D721Med (cell line): ENCODE results near the gene CHCHD1.
A peak's percentile ranks its signal among the peaks of the same experiment; 100 is the strongest.

Source experiments
- DNase-seq: peaks from one replicate; pipeline ENCODE4 v3.0.0; 2011; ENCODE audit warnings: low spot score; ENCODE audit not compliant: insufficient read length
- FAIRE-seq: peaks from 2 replicates; lab custom pipeline; 2011; peaks lifted over from hg19 to GRCh38; lab: Jason Lieb, UNC
- CTCF ChIP-seq: IDR thresholded peaks from 2 replicates; pipeline ENCODE4 v1.5.1; 2012; ENCODE audit warnings: mild to moderate bottlenecking, control low read depth; ENCODE audit not compliant: insufficient read depth; ENCODE audit errors: missing control alignments

CHCHD1 gene

DNA sequence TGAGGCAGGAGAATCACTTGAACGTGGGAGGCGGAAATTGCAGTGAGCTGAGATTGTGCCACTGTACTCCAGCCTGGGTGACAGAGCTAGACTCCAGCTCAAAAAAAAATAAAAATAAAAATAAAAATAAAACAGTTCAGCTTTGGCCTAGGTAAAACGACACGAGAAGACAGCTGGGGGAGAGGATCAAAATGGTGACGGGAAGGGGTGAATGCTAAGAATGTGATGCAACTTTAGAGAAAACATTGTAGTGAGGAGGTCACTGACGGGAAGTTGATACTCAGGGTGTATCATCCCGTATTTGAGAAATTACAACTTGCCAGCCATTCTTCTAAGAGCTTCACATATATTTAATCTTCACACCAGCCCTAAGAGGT lies 28.5 kb downstream of the CHCHD1 start:
- no peak for FAIRE-seq
- TF ChIP-seq CTCF = no peak
- DNase-seq = no peak

GRCh38 chr10:73810735-73811465 lies 29.1 kb downstream of the CHCHD1 start:
- TF ChIP-seq CTCF = no peak
- no peak for FAIRE-seq
- DNase-seq = no peak

DNA sequence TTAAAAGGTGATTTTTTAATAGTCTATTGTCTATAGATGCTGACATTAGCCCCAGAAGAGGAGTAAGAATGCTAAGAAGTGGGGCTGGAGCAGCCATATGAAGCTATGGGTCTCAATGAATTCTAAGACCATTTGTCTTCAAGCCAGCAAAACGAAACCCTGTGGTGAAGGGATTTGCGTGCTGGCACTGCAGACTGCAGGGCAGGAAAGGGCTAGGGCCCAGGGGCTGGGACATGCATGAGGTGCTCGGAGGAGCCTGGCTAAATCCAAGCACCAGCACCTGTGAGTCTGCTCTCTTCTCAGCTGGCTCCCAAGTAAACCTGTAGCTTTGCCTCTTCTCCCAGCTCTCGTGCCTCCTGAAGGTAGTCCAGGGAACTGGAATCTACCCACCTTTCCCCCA lies 30.8 kb downstream of the CHCHD1 start:
- DNase-seq = no peak
- no peak for TF ChIP-seq CTCF
- no peak for FAIRE-seq

GRCh38 chr10:73813333-73813732 lies 31.5 kb downstream of the CHCHD1 start:
- no peak for TF ChIP-seq CTCF
- FAIRE-seq = no peak

GRCh38 chr10:73814276-73814895 lies 32.5 kb downstream of the CHCHD1 start:
- no peak for DNase-seq
- TF ChIP-seq CTCF = no peak
- FAIRE-seq = no peak

More at GRCh38 chr10:73813333-73813732, 31.5 kb downstream of the CHCHD1 start:
- DNase-seq = no peak

GRCh38 chr10:73814896-73815718 lies 33.3 kb downstream of the CHCHD1 start:
- peak; percentile 66 for DNase-seq
- no peak for TF ChIP-seq CTCF
- FAIRE-seq = no peak

- FAIRE-seq (no peak), DNase-seq (no peak)
- no peak for TF ChIP-seq CTCF
Measured at GRCh38 chr10:73815719-73816030, 33.8 kb downstream of the CHCHD1 start.
